GM12892 (cell line): Measurements from ENCODE around the gene POTEG.
"Not testable (repeated sequence)": the region's sequence is repeated elsewhere in the genome, so short reads cannot be mapped to it uniquely, and the experiment has no call there.

Experiments
- POLR2A ChIP-seq: IDR thresholded peaks from 2 replicates; pipeline ENCODE4 v1.6.1; 2011; ENCODE audit warnings: low read depth, low read length, control low read depth
- POLR2AphosphoS5 ChIP-seq: IDR thresholded peaks from 2 replicates; pipeline ENCODE4 v1.6.1; 2011; ENCODE audit warnings: low read depth, low read length, control low read depth
- TAF1 ChIP-seq: IDR thresholded peaks from 2 replicates; pipeline ENCODE4 v1.6.1; 2011; ENCODE audit warnings: low read depth, mild to moderate bottlenecking, control low read depth, low read length, borderline replicate concordance

- TF ChIP-seq POLR2A, POLR2AphosphoS5, TAF1: not testable (repeated sequence)
These were observed 73.1 kb downstream of the POTEG start for GRCh38 chr14:19360937-19361635.
